CD14-positive monocyte (primary cell): ENCODE results near the gene HSPG2. TPM values are rescaled to one million over a fixed set of nuclear protein-coding genes. Genes with fewer than 3 reads are reported as not detected.
"Not testable (repeated sequence)": the region's sequence is repeated elsewhere in the genome, so short reads cannot be mapped to it uniquely, and the experiment has no call there.

Experiments used
- DNase-seq, 3 donors: peaks; one replicate each; pipeline ENCODE4 v3.0.0-alpha.2; 2011 to 2022
- H2AFZ ChIP-seq: 2 replicates; pipeline ENCODE4 v1.6.0; 2012; ENCODE audit warnings: mild to moderate bottlenecking, low read depth, low read length, inconsistent platforms; ENCODE audit not compliant: insufficient read depth, poor library complexity, severe bottlenecking
- H3K27ac ChIP-seq, 2 donors: 1 replicate in 1 of 2; 2 replicates in 1 of 2; pipeline ENCODE4 v1.5.1; 2012 to 2013; ENCODE audit warnings: low read length in 2 of 2, control low read depth in 1 of 2, inconsistent platforms in 1 of 2, low read depth in 1 of 2, mild to moderate bottlenecking in 1 of 2
- H3K27me3 ChIP-seq, 2 donors: one replicate each; pipeline versions ENCODE4 v1.6.0 to v1.6.1; 2011 to 2013; ENCODE audit warnings: low read length in 2 of 2; ENCODE audit not compliant: control insufficient read depth in 2 of 2, insufficient read depth in 2 of 2
- H3K36me3 ChIP-seq, 2 donors: replicated peaks in 1 of 2; 1 replicate in 1 of 2; 2 replicates in 1 of 2; pipeline versions ENCODE4 v1.5.1 to v1.6.1; 2012 to 2013; ENCODE audit warnings: low read length in 2 of 2, control low read depth in 1 of 2, inconsistent platforms in 1 of 2, mild to moderate bottlenecking in 1 of 2; ENCODE audit not compliant: insufficient read depth in 2 of 2, control insufficient read depth in 1 of 2
- H3K4me1 ChIP-seq, 2 donors: 1 replicate in 1 of 2; 2 replicates in 1 of 2; pipeline versions ENCODE4 v1.5.1 to v1.6.1; 2012 to 2013; ENCODE audit warnings: low read length in 2 of 2, control low read depth in 1 of 2, inconsistent platforms in 1 of 2, mild to moderate bottlenecking in 1 of 2, moderate library complexity in 1 of 2; ENCODE audit not compliant: insufficient read depth in 2 of 2, control insufficient read depth in 1 of 2
- H3K4me2 ChIP-seq: replicated peaks from 2 replicates; pipeline ENCODE3; 2012; ENCODE audit warnings: low read length, moderate library complexity, mild to moderate bottlenecking; ENCODE audit not compliant: poor library complexity, severe bottlenecking; ENCODE audit errors: extremely low read depth
- H3K4me3 ChIP-seq, 3 experiments: fragments of 200-600 bp in 1 of 3; sonication (generic) in 1 of 3; replicated peaks in 1 of 3; 1 replicate in 2 of 3; 2 replicates in 1 of 3; pipeline ENCODE4 v1.5.1; 2011 to 2013; ENCODE audit warnings: low read length in 3 of 3, mild to moderate bottlenecking in 3 of 3, control low read depth in 2 of 3, low read depth in 2 of 3, inconsistent platforms in 1 of 3, moderate library complexity in 1 of 3
- H3K79me2 ChIP-seq: 2 replicates; pipeline ENCODE4 v1.6.0; 2012; ENCODE audit warnings: mild to moderate bottlenecking, control low read depth, inconsistent platforms, low read length, moderate library complexity; ENCODE audit not compliant: insufficient read depth
- H3K9ac ChIP-seq: 2 replicates; pipeline ENCODE4 v1.6.0; 2017; ENCODE audit warnings: low read length, mild to moderate bottlenecking; ENCODE audit not compliant: insufficient read depth, poor library complexity, severe bottlenecking
- H3K9me3 ChIP-seq, 2 donors: replicated peaks in 1 of 2; 1 replicate in 1 of 2; 2 replicates in 1 of 2; pipeline versions ENCODE4 v1.5.1 to v1.6.1; 2012 to 2013; ENCODE audit warnings: low read length in 2 of 2, control low read depth in 1 of 2; ENCODE audit not compliant: control insufficient read depth in 1 of 2, insufficient read depth in 1 of 2
- H4K20me1 ChIP-seq: 2 replicates; pipeline ENCODE4 v1.6.0; 2012; ENCODE audit warnings: mild to moderate bottlenecking, low read length, control low read depth, moderate library complexity; ENCODE audit not compliant: insufficient read depth
- H3K27ac Mint-ChIP-seq, 7 donors: one replicate each; pipeline ENCODE4 v1.8.0; 2020; ENCODE audit warnings: mild to moderate bottlenecking in 7 of 7, mixed read lengths in 7 of 7, moderate library complexity in 6 of 7, inconsistent platforms in 2 of 7
- H3K27me3 Mint-ChIP-seq, 3 donors: one replicate each; pipeline ENCODE4 v1.8.0; 2021 to 2022; ENCODE audit warnings: low read depth in 3 of 3, mild to moderate bottlenecking in 3 of 3, mixed read lengths in 3 of 3, moderate library complexity in 3 of 3, inconsistent platforms in 1 of 3
- H3K36me3 Mint-ChIP-seq, 2 donors: one replicate each; pipeline ENCODE4 v1.8.0; 2020; ENCODE audit warnings: mixed read lengths in 2 of 2, inconsistent platforms in 1 of 2, mild to moderate bottlenecking in 1 of 2
- H3K4me1 Mint-ChIP-seq: one replicate; pipeline ENCODE4 v1.8.0; 2020; ENCODE audit warnings: mild to moderate bottlenecking, mixed read lengths
- H3K4me3 Mint-ChIP-seq, 2 donors: one replicate each; pipeline ENCODE4 v1.8.0; 2020; ENCODE audit warnings: mild to moderate bottlenecking in 2 of 2, mixed read lengths in 2 of 2, moderate library complexity in 1 of 2
- H3K9me3 Mint-ChIP-seq, 7 donors: one replicate each; pipeline ENCODE4 v1.8.0; 2020 to 2022; ENCODE audit warnings: mixed read lengths in 7 of 7, mild to moderate bottlenecking in 6 of 7, moderate library complexity in 6 of 7, inconsistent platforms in 2 of 7
- CTCF ChIP-seq: fragments of 200-600 bp; IDR thresholded peaks from one replicate; pipeline ENCODE4 v1.8.0; 2022; ENCODE audit warnings: antibody characterized with exemption, mild to moderate bottlenecking
- WGBS: methylation state at CpG from one replicate; pipeline ENCODE4 v1.1.5; 2013; ENCODE audit warnings: missing lambda C conversion rate; ENCODE audit not compliant: insufficient coverage; 5-methylcytosine and 5-hydroxymethylcytosine counted together
- intact Hi-C, 2 donors: fragments of 100-400 bp; cut with micrococcal nuclease; formaldehyde crosslinking; loops; one replicate each; pipeline versions ENCODE4 v1.15.0 to v1.15.1; 2023
- polyA plus RNA-seq, 3 donors: library from polyadenylated mRNA; depleted of rRNA in 1 of 3; unstranded in 2 of 3; stranded (reverse) in 1 of 3; fragments of 300-500 nt in 2 of 3; fragments of >200 nt in 1 of 3; fragmentation: Illumina TruSeq in 2 of 3; gene quantifications; 1 replicate in 2 of 3; 2 replicates in 1 of 3; pipeline ENCODE4 v1.2.3, GENCODE V29; 2012 to 2021

Gene HSPG2
- polyA plus RNA-seq, 3 donors: 0.44 TPM; not detected in 2

GRCh38 chr1:21779613-21780521, 157.2 kb downstream of the HSPG2 start:
- Histone ChIP-seq H3K79me2 (peaks cover 81% of the 10 kb centered on the region), H4K20me1 (peaks cover 29% of the 10 kb centered on the region), H2AFZ (no peak overlapping the region), H3K9me3 (no peaks in the 10 kb centered on the region), H3K4me1 (peaks cover 47 to 51% of the 10 kb centered on the region in 2 donors), H3K36me3 (no peaks in the 10 kb centered on the region), H3K4me3 (peak overlapping the region in 1 of 3 experiments; percentile 43), H3K4me2 (peak overlapping the region; percentile 44), H3K9ac (no peak overlapping the region), H3K27me3 (no peaks in the 10 kb centered on the region), H3K27ac (peak overlapping the region in 1 of 2 donors; percentile 59)
- Mint-ChIP-seq H3K27me3 (peaks cover 0 to 1% (median 0%) of the 10 kb centered on the region in 3 donors), H3K9me3 (no peaks in the 10 kb centered on the region), H3K4me1 (peaks cover 56% of the 10 kb centered on the region), H3K36me3 (peaks cover 0 to 8% of the 10 kb centered on the region in 2 donors), H3K27ac (peak overlapping the region; percentile 34 to 80 (median 68)), H3K4me3 (peak overlapping the region in 1 of 2 donors; percentile 38)
- no peak for TF ChIP-seq CTCF
- peak in 2 of 3 donors; percentile 44 to 54 for DNase-seq
- intact Hi-C loops: loop anchor here (5.0 to 10.0 kb wide), 2 partner anchors 37 to 245 kb away; no protein-coding TSS in a partner anchor
- WGBS: no CpG with 5 or more reads among the region's 12 CpGs

GRCh38 chr1:21778405-21778727, 158.7 kb downstream of the HSPG2 start:
- no peak for TF ChIP-seq CTCF
- Histone ChIP-seq H3K36me3 (no peaks in the 10 kb centered on the region), H3K9ac (no peak overlapping the region), H3K4me2 (no peak overlapping the region), H4K20me1 (peaks cover 29% of the 10 kb centered on the region), H3K79me2 (peaks cover 96% of the 10 kb centered on the region), H3K4me1 (peaks cover 48 to 52% of the 10 kb centered on the region in 2 donors), H3K9me3 (no peaks in the 10 kb centered on the region), H3K27ac (peak overlapping the region in 1 of 2 donors; percentile 13), H3K27me3 (no peaks in the 10 kb centered on the region), H3K4me3 (no peak overlapping the region), H2AFZ (no peak overlapping the region)
- peak overlapping the region in 5 of 7 donors; percentile 54 to 73 (median 68) for H3K27ac Mint-ChIP-seq
- H3K36me3 Mint-ChIP-seq: peaks cover 0 to 8% of the 10 kb centered on the region in 2 donors
- H3K4me3 Mint-ChIP-seq: no peak overlapping the region
- H3K4me1 Mint-ChIP-seq: peaks cover 61% of the 10 kb centered on the region
- no peak for DNase-seq
- WGBS: 80% methylated on average over 1 of the region's 2 CpGs
- no peaks in the 10 kb centered on the region for H3K27me3 Mint-ChIP-seq
- H3K9me3 Mint-ChIP-seq: no peaks in the 10 kb centered on the region
- intact Hi-C loops: no loop called here

- peak overlapping the region in 1 of 2 donors; percentile 64 for H3K27ac ChIP-seq
- H3K27me3 Mint-ChIP-seq, H3K27me3 ChIP-seq, intact Hi-C loops, H3K4me3 Mint-ChIP-seq, H2AFZ ChIP-seq, H3K9ac ChIP-seq, H3K4me3 ChIP-seq, H3K9me3 Mint-ChIP-seq, H3K4me2 ChIP-seq, DNase-seq, H3K9me3 ChIP-seq, H3K36me3 ChIP-seq, H3K36me3 Mint-ChIP-seq: not testable (repeated sequence)
- peaks cover 29% of the 10 kb centered on the region for H4K20me1 ChIP-seq
- WGBS: no CpG with 5 or more reads among the region's 5 CpGs
- peak overlapping the region; percentile 30 to 84 (median 53) for H3K27ac Mint-ChIP-seq
- peaks cover 100% of the 10 kb centered on the region for H3K79me2 ChIP-seq
- peaks cover 62 to 66% of the 10 kb centered on the region in 2 donors for H3K4me1 ChIP-seq
- H3K4me1 Mint-ChIP-seq: peaks cover 74% of the 10 kb centered on the region
These were observed 160.2 kb downstream of the HSPG2 start for GRCh38 chr1:21776925-21777324.
